GM12878 (cell line): ENCODE results near the gene SEMA7A.

Experiments
- BRCA1 ChIP-seq: IDR thresholded peaks from 2 replicates; pipeline ENCODE4 v1.6.1; 2011; ENCODE audit warnings: low read depth, low read length, improper control_type of control experiment
- CTCF ChIP-seq, 3 experiments: IDR thresholded peaks in 2 of 3; conservative IDR thresholded peaks in 1 of 3; 2 replicates each; pipeline ENCODE4 v1.5.1; 2011; ENCODE audit warnings: low read depth in 3 of 3, low read length in 3 of 3, mild to moderate bottlenecking in 3 of 3, control low read depth in 2 of 3, moderate library complexity in 2 of 3, inconsistent platforms in 1 of 3, mixed read lengths in 1 of 3; ENCODE audit not compliant: control insufficient read depth in 2 of 3, insufficient read depth in 1 of 3; ENCODE audit errors: extremely low read depth in 1 of 3
- EZH2 ChIP-seq: IDR thresholded peaks from 2 replicates; pipeline ENCODE4 v1.6.1; 2012; ENCODE audit warnings: low read depth, mild to moderate bottlenecking, control low read depth, inconsistent platforms, low read length, borderline replicate concordance; ENCODE audit not compliant: control insufficient read depth
- GATAD2B ChIP-seq: fragments of 450-650 bp; conservative IDR thresholded peaks from 2 replicates; pipeline ENCODE4 v1.6.1; 2017; ENCODE audit warnings: low read depth, mild to moderate bottlenecking, moderate library complexity
- IRF3 ChIP-seq: fragments of 450-650 bp; IDR thresholded peaks from 2 replicates; pipeline ENCODE4 v1.6.1; 2014; ENCODE audit warnings: mild to moderate bottlenecking
- PML ChIP-seq: IDR thresholded peaks from 2 replicates; pipeline ENCODE4 v1.6.1; 2012; ENCODE audit warnings: low read length, inconsistent platforms
- POLR2A ChIP-seq: IDR thresholded peaks from 2 replicates; pipeline ENCODE4 v1.6.1; 2011; ENCODE audit warnings: low read depth, mild to moderate bottlenecking, low read length
- SPI1 ChIP-seq: IDR thresholded peaks from 2 replicates; pipeline ENCODE4 v1.6.1; 2011; ENCODE audit warnings: low read depth, mild to moderate bottlenecking, low read length, moderate library complexity, borderline replicate concordance; ENCODE audit not compliant: insufficient read depth

- TF ChIP-seq IRF3 (no peak), CTCF (IDR thresholded peaks at IDR 0.05 in 2 of 3, conservative IDR thresholded peaks at IDR 0.05 in 1 of 3; ENCODE audit: control insufficient read depth in 2 of 3, extremely low read depth in 1 of 3, insufficient read depth in 1 of 3, low read depth in 3 of 3, low read length in 3 of 3) (no peak), PML (no peak), POLR2A (no peak), GATAD2B (no peak), SPI1 (peak; percentile 95), BRCA1 (no peak), EZH2 (no peak)
Measured at GRCh38 chr15:74390647-74391288, 43.0 kb downstream of the SEMA7A start.
